Measurements from ENCODE around the gene KCNE4. TPM values are rescaled to one million over a fixed set of nuclear protein-coding genes. Genes with fewer than 3 reads are reported as not detected.

KCNE4 gene
- total RNA-seq, 1 experiment from 2014 or later: 2.8 TPM

Other genes with a start within 250 kb of the KCNE4 start
- gene ACSL3, start 191.2 kb upstream of the KCNE4 start, total RNA-seq (2014; rRNA removed; shearing (Covaris generic)): 115 and 128 TPM in 2 replicates

Data from H4 (cell line).